DMS53 (cell line): ENCODE results near the gene KHDC4.
A peak's percentile ranks its signal among the peaks of the same experiment; 100 is the strongest.
"Not testable (repeated sequence)": the region's sequence is repeated elsewhere in the genome, so short reads cannot be mapped to it uniquely, and the experiment has no call there.

Experiments used
- DNase-seq: peaks from one replicate; lab custom pipeline; 2025; lab: John Stamatoyannopoulos, UW

Gene KHDC4

DNA sequence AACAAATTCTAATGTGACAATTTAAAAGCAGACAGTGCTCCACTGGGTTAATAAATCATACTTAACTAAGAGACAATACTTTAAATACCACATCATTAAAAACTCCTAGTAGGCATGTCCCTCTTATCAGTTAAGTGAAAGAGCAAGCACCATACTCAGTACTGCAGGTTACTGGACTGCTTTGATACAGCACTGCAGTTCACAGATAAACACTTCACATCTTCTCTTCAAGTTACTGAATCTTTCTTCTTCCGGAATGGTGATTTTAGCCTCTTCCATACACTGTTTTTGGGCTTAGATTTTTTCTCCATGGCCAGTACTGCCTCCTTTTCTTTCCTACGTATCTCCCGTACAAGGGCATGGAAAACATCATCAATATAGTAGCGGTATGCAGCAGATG, 34.1 kb downstream of the KHDC4 start:
- DNase-seq, result no peak

DNA sequence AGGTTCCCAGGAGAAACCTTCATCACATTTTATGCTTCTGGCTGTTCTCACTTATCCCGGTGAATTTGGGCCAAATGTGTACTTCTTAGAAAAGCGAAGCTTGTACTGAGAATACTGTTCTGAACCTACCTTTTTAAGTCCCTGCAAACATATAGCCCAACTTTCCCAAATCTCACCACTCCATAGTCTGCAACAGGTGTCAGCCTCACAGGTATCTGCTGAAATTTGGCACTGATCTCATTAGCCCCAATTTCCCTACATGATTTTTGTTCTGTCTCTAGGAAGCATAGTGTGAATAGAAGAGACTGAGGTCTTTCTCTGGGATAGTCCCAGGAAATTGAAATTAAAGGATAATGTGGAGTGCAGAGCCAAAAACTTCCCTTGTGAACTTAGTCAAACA, 34.5 kb downstream of the KHDC4 start:
- DNase-seq, result no peak

- DNase-seq, result no peak
Measured at GRCh38 chr1:155898888-155899287, 35.3 kb downstream of the KHDC4 start.

GRCh38 chr1:155897746-155898145, 36.5 kb downstream of the KHDC4 start:
- no peak for DNase-seq

- DNase-seq, result not testable (repeated sequence)
Measured at GRCh38 chr1:155896476-155896875, 37.7 kb downstream of the KHDC4 start.

- DNase-seq, result not testable (repeated sequence)
Measured at GRCh38 chr1:155895617-155896016, 38.6 kb downstream of the KHDC4 start.

DNA sequence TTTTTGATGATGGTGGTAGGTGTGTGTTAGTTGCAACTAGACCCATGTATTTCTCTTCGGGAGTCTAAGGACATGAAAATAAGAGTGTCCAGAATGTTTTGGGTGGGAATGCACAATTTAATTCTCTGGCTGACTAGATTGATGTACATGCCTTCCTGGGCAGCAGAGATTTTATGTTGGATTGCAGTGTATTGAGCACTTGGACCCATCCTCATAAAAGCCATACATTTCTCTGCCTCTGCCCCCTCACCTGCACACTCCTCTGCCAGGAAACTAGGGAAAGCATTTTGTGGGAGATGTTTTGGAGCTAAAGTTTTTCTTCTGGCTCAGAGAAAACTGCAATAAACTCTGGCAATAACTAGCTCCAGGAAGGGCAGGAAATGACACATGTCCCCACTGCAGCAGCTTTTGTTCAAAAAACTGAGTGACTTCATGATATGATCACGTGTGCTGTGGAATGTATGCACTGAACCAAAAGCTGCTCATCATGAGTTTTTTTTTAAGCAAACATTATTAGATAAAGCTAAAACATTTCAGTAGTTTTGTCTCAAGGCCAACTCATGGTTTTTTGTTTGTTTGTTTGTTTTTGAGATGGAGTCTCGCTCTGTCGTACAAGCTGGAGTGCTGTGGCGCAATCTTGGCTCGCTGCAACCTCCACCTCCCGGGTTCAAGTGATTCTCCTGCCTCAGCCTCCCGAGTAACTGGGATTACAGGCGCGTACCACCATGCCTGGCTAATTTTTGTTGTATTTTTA, 40.6 kb downstream of the KHDC4 start:
- DNase-seq, result peak; percentile 75

GRCh38 chr1:155892796-155893195, 41.4 kb downstream of the KHDC4 start:
- DNase-seq, result peak; percentile 13

- no peak for DNase-seq
Measured at GRCh38 chr1:155890251-155890650, 44.0 kb downstream of the KHDC4 start.

DNA sequence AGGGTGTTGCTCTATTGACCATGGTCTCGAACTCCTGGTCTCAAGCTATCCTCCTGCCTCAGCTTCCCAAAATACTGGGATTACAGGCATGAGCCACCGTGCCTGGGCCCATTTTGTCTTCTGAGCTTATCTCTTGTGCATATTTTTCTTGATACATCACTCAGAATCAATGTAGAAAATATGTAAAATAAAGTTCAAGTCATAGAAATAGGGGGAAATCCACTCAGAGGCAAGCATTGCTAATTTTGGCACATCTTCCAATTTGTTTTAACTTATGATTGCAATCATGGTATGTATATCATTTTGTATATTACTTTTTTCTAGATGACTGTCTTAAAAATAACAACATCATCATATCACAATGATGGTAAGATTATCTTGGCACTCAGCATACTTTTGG, 44.6 kb downstream of the KHDC4 start:
- no peak for DNase-seq

- no peak for DNase-seq
Measured at GRCh38 chr1:155888481-155888880, 45.7 kb downstream of the KHDC4 start.

GRCh38 chr1:155884982-155885381, 49.2 kb downstream of the KHDC4 start:
- no peak for DNase-seq

DNA sequence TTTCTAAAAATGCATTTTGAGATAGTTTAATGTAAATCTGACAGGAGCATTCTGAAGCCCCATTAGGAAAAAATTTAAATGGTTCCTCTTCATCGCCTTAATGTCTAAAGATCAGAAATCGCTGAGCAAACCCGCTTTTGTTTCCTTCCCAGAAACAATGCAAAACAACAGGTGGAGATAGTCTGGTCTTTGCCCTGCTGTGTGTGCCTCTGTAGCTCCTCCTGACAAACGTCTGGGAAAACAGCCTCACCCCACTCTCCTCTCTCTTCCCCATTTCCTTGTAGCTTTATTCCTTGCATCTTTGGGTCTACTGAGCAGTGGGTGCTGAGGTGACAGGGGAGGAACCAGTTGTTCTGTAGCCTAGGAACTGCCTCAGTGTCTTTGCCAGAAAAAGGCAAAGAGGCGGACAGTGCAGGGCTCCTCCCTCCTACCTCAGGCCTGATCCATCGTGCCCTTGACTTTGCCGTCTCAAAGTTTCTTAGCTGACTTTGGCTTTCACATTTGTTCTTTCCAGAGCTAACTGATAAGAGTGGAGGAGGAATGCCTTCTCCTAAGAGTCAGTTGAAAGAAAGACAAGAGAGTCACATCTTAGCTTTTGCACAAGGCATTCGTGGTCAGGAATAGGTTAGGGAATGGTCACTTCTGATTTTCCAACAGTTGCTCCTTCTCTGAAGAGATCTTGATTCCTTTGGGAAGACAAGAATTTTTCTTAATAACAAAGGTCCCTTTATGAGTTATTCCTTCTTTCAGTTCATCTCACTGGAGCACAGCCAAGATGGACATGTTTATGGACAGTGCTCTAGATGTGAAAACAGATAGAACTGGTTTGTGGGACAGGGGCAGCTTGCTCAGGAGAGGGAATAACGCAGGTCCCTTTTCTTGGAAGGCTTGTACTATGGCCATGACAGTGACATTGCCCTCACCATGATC, 49.9 kb downstream of the KHDC4 start:
- DNase-seq, result no peak

- no peak for DNase-seq
Measured at GRCh38 chr1:155882766-155883165, 51.4 kb downstream of the KHDC4 start.

- no peak for DNase-seq
Measured at GRCh38 chr1:155882235-155882634, 52.0 kb downstream of the KHDC4 start.

DNA sequence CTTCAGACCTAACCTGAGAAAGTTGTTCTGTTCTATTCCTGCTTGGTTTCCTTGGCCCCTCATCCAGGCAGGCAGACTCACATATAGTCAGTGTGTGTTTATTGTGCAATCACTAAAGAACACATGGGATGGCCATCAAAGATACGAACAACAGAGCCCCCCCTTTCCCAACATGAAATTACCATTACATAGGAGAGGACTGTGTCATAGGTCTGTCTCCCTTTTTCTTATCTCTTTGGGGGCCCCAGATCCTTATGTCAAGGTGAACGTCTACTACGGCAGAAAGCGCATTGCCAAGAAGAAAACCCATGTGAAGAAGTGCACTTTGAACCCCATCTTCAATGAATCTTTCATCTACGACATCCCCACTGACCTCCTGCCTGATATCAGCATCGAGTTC, 53.3 kb downstream of the KHDC4 start:
- DNase-seq, result no peak

GRCh38 chr1:155880251-155880650, 54.0 kb downstream of the KHDC4 start:
- no peak for DNase-seq

- DNase-seq, result no peak
Measured at GRCh38 chr1:155877945-155878344, 56.3 kb downstream of the KHDC4 start.

DNA sequence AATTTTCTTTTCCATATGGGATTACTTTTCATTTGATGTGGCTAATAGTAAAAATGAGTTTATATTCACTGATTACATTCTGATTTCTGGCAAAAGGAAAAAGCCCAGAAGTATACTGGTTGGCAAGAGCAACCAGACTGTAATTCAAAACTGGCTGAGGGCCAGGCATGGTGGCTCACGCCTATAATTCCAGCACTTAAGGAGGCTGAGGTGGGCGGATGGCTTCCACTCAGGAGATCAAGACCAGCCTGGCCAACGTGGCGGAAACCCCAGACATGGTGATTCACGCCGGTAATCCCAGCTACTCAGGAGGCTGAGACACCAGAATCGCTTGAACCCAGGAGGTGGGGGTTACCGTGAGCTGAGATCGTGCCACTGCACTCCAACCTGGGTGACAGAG, 60.4 kb downstream of the KHDC4 start:
- DNase-seq, result no peak

- DNase-seq, result no peak
Measured at GRCh38 chr1:155872527-155872926, 61.7 kb downstream of the KHDC4 start.

GRCh38 chr1:155871390-155871789, 62.8 kb downstream of the KHDC4 start:
- DNase-seq, result no peak

DNA sequence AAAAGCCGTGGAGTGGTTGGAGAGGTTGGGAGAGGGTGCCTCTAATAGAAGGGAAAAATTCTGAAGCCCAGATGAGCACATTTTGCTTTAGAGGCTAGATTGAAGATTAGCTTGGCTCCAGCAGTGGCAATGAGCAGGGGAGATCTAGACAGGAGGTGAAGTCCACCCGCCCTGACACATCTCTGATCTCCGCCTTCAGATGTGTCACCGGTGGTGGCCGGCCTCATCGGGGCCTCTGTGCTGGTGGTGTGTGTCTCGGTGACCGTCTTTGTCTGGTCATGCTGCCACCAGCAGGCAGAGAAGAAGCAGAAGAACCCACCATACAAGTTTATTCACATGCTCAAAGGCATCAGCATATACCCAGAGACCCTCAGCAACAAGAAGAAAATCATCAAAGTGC, 66.4 kb downstream of the KHDC4 start:
- no peak for DNase-seq

GRCh38 chr1:155864393-155864792, 69.8 kb downstream of the KHDC4 start:
- DNase-seq, result no peak
